GM12892 (cell line): ENCODE measurements around the gene LMNB1.
"Not testable (repeated sequence)": the region's sequence is repeated elsewhere in the genome, so short reads cannot be mapped to it uniquely, and the experiment has no call there.

Experiments used
- POLR2A ChIP-seq: IDR thresholded peaks from 2 replicates; pipeline ENCODE4 v1.6.1; 2011; ENCODE audit warnings: low read depth, low read length, control low read depth
- POLR2AphosphoS5 ChIP-seq: IDR thresholded peaks from 2 replicates; pipeline ENCODE4 v1.6.1; 2011; ENCODE audit warnings: low read depth, low read length, control low read depth

DNA sequence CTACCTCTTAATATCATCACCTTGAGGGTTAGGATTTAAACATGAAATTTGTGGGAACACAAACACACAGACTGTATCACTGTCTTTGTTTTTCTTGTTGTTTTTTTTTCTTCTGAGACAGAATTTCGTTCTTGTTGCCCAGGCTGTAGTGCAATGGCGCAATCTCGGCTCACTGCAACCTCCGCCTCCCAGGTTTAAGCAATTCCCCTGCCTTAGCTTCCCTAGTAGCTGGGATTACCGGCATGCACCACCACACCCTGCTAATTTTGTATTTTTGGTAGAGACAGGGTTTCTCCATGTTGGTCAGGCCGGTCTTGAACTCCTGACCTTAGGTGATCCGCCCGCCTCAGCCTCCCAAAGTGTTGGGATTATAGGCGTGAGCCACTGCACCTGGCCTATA lies 36.9 kb downstream of the LMNB1 start:
- not testable (repeated sequence) for TF ChIP-seq POLR2A, POLR2AphosphoS5
